HEK293 (cell line): ENCODE results near the gene SUCO.
A peak's percentile ranks its signal among the peaks of the same experiment; 100 is the strongest.

ENCODE experiments used
- CTCF ChIA-PET: fragments of 350-600 bp; formaldehyde crosslinking; extraction: SDS; loops from one replicate; lab custom pipeline; 2021; ENCODE audit warnings: antibody characterized with exemption; lab: Yijun Ruan, JAX
- POLR2A ChIA-PET: fragments of 300-600 bp; formaldehyde crosslinking; extraction: SDS; loops from one replicate; lab custom pipeline; 2020; ENCODE audit warnings: antibody characterized with exemption, inconsistent platforms; lab: Yijun Ruan, JAX
- H3K27ac ChIP-seq: fragments of 200-500 bp; sonication (Bioruptor generic); 2 replicates; pipeline ENCODE4 v1.5.1; 2014; ENCODE audit warnings: low read depth, low read length, control low read depth, inconsistent platforms; ENCODE audit errors: extremely low read depth
- H3K36me3 ChIP-seq, 2 experiments: fragments of 200-500 bp in 1 of 2; sonication (Bioruptor generic) in 1 of 2; 1 replicate in 1 of 2; 2 replicates in 1 of 2; pipeline ENCODE4 v1.5.1; 2014 to 2017; ENCODE audit warnings: inconsistent platforms in 2 of 2, low read length in 2 of 2; ENCODE audit not compliant: control insufficient read depth in 2 of 2, insufficient read depth in 1 of 2
- H3K4me1 ChIP-seq: fragments of 200-500 bp; sonication (Bioruptor generic); 2 replicates; pipeline ENCODE4 v1.5.1; 2014; ENCODE audit warnings: mild to moderate bottlenecking, low read length, inconsistent platforms; ENCODE audit not compliant: control insufficient read depth, insufficient read depth
- H3K4me3 ChIP-seq: 2 replicates; pipeline ENCODE4 v1.5.1; 2011; ENCODE audit warnings: low read depth, mild to moderate bottlenecking, control low read depth, low read length, moderate library complexity
- H3K9me3 ChIP-seq: fragments of 200-500 bp; sonication (Bioruptor generic); 2 replicates; pipeline ENCODE4 v1.5.1; 2014; ENCODE audit warnings: low read depth, low read length, inconsistent platforms; ENCODE audit not compliant: control insufficient read depth, insufficient read depth
- FEZF1 ChIP-seq: fragments of 450-650 bp; formaldehyde crosslinking; IDR thresholded peaks from 2 replicates; pipeline ENCODE4 v1.5.1; 2016; ENCODE audit warnings: missing biosample characterization, missing genetic modification characterization
- GLIS1 ChIP-seq: fragments of 450-650 bp; formaldehyde crosslinking; IDR thresholded peaks from 2 replicates; pipeline ENCODE4 v1.5.1; 2016; ENCODE audit warnings: missing biosample characterization, missing genetic modification characterization
- IKZF3 ChIP-seq: fragments of 450-650 bp; IDR thresholded peaks from 2 replicates; pipeline ENCODE4 v1.5.0; 2018; ENCODE audit warnings: missing biosample characterization, mild to moderate bottlenecking, missing genetic modification characterization, moderate library complexity
- KLF10 ChIP-seq: fragments of 450-650 bp; IDR thresholded peaks from 2 replicates; pipeline ENCODE4 v1.5.1; 2018; ENCODE audit warnings: missing biosample characterization, mild to moderate bottlenecking, missing genetic modification characterization
- OSR2 ChIP-seq: fragments of 450-650 bp; formaldehyde crosslinking; IDR thresholded peaks from 2 replicates; pipeline ENCODE4 v1.5.1; 2016; ENCODE audit warnings: missing biosample characterization, missing genetic modification characterization
- PRDM1 ChIP-seq: fragments of 450-650 bp; formaldehyde crosslinking; IDR thresholded peaks from 2 replicates; pipeline ENCODE4; 2016; ENCODE audit warnings: missing biosample characterization, missing genetic modification characterization
- ZBTB1 ChIP-seq: fragments of 450-650 bp; formaldehyde crosslinking; IDR thresholded peaks from 2 replicates; pipeline ENCODE4 v1.5.1; 2016; ENCODE audit warnings: missing biosample characterization, missing genetic modification characterization
- ZFP69B ChIP-seq: fragments of 450-650 bp; formaldehyde crosslinking; IDR thresholded peaks from 2 replicates; pipeline ENCODE4 v1.5.1; 2016; ENCODE audit warnings: missing biosample characterization, missing genetic modification characterization
- ZNF16 ChIP-seq: fragments of 450-650 bp; formaldehyde crosslinking; IDR thresholded peaks from 2 replicates; pipeline ENCODE4 v1.5.1; 2016; ENCODE audit warnings: low read depth, missing biosample characterization, missing genetic modification characterization
- ZNF174 ChIP-seq: fragments of 450-650 bp; formaldehyde crosslinking; IDR thresholded peaks from 2 replicates; pipeline ENCODE4 v1.5.0; 2017; ENCODE audit warnings: missing biosample characterization, mild to moderate bottlenecking, missing genetic modification characterization
- ZNF175 ChIP-seq: fragments of 450-650 bp; formaldehyde crosslinking; IDR thresholded peaks from 2 replicates; pipeline ENCODE4 v1.5.1; 2016; ENCODE audit warnings: missing biosample characterization, missing genetic modification characterization
- ZNF211 ChIP-seq: fragments of 450-650 bp; formaldehyde crosslinking; IDR thresholded peaks from 2 replicates; pipeline ENCODE4 v1.5.1; 2016; ENCODE audit warnings: low read depth, missing biosample characterization, missing genetic modification characterization
- ZNF274 ChIP-seq, 2 experiments: fragments of 200-500 bp in 1 of 2; fragments of 450-650 bp in 1 of 2; sonication (Bioruptor generic) in 1 of 2; formaldehyde crosslinking in 1 of 2; IDR thresholded peaks; 2 replicates each; pipeline versions ENCODE4 v1.5.1 to v1.6.1; 2014 to 2016; ENCODE audit warnings: borderline replicate concordance in 1 of 2, inconsistent platforms in 1 of 2, low read length in 1 of 2, missing biosample characterization in 1 of 2, missing genetic modification characterization in 1 of 2
- ZNF366 ChIP-seq: fragments of 450-650 bp; formaldehyde crosslinking; conservative IDR thresholded peaks from 2 replicates; pipeline ENCODE4 v1.5.1; 2016; ENCODE audit warnings: missing biosample characterization, missing genetic modification characterization
- ZNF391 ChIP-seq: fragments of 450-650 bp; formaldehyde crosslinking; IDR thresholded peaks from 2 replicates; pipeline ENCODE4 v1.5.1; 2016; ENCODE audit warnings: low read depth, missing biosample characterization, missing genetic modification characterization, borderline replicate concordance
- ZNF394 ChIP-seq: fragments of 450-650 bp; formaldehyde crosslinking; IDR thresholded peaks from 2 replicates; pipeline ENCODE4 v1.5.1; 2016; ENCODE audit warnings: missing biosample characterization, missing genetic modification characterization, mild to moderate bottlenecking, moderate library complexity, borderline replicate concordance
- ZNF544 ChIP-seq: fragments of 450-650 bp; formaldehyde crosslinking; IDR thresholded peaks from 2 replicates; pipeline ENCODE4 v1.5.0; 2017; ENCODE audit warnings: missing biosample characterization, missing genetic modification characterization
- ZNF660 ChIP-seq: fragments of 450-650 bp; IDR thresholded peaks from 2 replicates; pipeline ENCODE4 v1.5.1; 2018; ENCODE audit warnings: missing biosample characterization, mild to moderate bottlenecking, missing genetic modification characterization
- TF ChIP-seq, protein P1 (sequence below): fragments of 450-650 bp; formaldehyde crosslinking; IDR thresholded peaks from 2 replicates; pipeline ENCODE4 v1.5.1; 2017; ENCODE audit warnings: missing biosample characterization, missing genetic modification characterization
- TF ChIP-seq, protein P2 (sequence below): fragments of 450-650 bp; formaldehyde crosslinking; IDR thresholded peaks from 2 replicates; pipeline ENCODE4 v1.5.1; 2017; ENCODE audit warnings: missing biosample characterization, mild to moderate bottlenecking, missing genetic modification characterization, moderate library complexity
- TF ChIP-seq, protein P3 (sequence below): fragments of 450-650 bp; formaldehyde crosslinking; IDR thresholded peaks from 2 replicates; pipeline ENCODE4 v1.5.1; 2016; ENCODE audit warnings: missing biosample characterization, missing genetic modification characterization, low read depth

SUCO gene

DNA sequence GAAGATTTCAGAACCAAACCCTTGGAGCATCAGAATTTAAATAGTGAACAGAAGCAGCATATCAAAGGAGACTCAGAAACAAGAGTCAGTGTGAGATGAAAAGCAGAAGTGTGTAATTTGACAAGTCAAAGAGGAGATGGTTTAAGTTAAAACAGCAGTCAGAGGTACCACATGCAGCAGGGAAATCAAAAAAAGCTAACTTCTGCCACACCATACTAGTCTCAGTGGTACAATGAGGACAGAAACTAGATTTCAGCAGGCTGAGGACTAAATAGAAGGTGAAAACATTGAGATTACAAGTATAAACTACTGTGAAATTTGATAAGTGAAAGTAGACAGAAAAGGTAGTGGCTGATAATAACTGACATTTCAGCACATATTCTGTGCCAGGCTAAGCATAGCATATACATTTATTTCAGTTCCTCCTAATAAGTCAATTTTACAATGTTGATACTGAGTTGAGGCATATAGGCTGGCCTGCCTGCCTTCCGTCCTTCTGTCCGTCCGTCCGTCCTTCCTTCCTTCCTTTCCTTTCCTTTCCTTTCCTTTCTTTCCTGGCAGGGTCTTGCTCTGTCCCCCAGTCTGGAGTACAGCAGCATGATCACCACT is 12.6 kb downstream of the SUCO start:
- no peak overlapping the region for H3K4me3 ChIP-seq
- POLR2A ChIA-PET: interaction anchor here (1.6 kb wide), 1 partner anchor 13 kb away, joined by 7 read pairs; the partner anchor contains the start of gene SUCO
- H3K27ac ChIP-seq: no peak overlapping the region
- peak; percentile 37 for TF ChIP-seq ZNF366 (tag by site-specific recombination)
- no peak for TF ChIP-seq ZNF175 (tag by site-specific recombination)
- peak; percentile 58 for TF ChIP-seq PRDM1 (tag by site-specific recombination)
- CTCF ChIA-PET: interaction anchor here (0.6 to 1.2 kb wide), 3 partner anchors 85 to 174 kb away, joined by 3 to 7 read pairs (median 6); no protein-coding TSS in a partner anchor
- no peaks in the 10 kb centered on the region for H3K9me3 ChIP-seq
- H3K36me3 ChIP-seq: no peaks in the 10 kb centered on the region
- peaks cover 9% of the 10 kb centered on the region for H3K4me1 ChIP-seq

DNA sequence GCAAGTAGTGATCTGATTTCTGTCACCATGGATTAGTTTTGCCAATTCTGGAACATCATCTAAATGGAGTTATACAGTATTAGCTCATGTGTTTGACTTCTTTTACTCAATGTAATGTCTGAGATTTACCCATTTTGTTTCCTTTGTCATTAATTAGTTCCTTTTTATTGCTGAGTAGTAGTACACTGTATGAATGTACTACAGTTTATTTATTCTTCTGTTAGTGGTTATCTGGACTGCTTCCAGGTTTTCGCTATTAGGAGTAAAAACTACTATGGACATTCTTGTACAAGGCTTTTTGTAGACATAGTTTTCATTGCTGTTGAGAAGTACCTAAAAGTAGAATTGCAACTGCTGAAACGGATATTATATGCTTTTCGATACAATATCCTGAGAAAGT is 14.1 kb downstream of the SUCO start:
- CTCF ChIA-PET: interaction anchor here (0.7 kb wide), 1 partner anchor 1459 kb away, joined by 4 read pairs; no protein-coding TSS in a partner anchor

DNA sequence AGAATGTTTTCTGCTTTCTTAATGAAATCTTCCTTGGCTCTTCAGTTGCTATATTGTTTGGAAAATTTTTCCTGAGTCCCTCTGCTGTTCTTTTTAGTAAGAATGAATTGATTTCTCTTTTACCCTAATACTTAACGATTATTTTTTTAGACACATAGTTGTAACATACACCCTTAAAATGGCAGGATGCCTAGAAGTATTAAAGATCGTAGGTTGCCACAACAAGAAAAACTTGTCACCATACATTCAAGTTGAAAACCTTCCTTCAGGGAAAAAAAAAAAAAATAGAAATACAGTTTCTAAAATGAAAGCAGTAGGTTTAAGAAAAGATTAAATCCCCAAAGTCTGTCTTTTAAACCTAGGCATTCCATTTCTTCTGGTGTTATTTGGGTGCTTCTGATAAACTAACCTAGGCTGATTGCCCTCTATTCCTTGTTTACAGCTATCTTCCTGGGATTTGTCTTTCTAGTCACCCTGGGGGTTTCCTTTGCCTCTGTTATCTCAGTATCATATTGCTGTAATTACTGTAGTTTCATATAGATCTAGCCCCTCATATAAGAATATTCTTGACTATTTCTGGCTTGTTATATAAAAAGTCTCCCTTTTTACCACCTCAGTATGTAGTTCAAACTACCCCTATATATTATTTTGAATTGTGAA is 16.8 kb downstream of the SUCO start:
- ChIA-PET POLR2A (no interaction called here), CTCF (no interaction called here)
- no peaks in the 10 kb centered on the region for H3K36me3 ChIP-seq
- TF ChIP-seq, protein P1, sequence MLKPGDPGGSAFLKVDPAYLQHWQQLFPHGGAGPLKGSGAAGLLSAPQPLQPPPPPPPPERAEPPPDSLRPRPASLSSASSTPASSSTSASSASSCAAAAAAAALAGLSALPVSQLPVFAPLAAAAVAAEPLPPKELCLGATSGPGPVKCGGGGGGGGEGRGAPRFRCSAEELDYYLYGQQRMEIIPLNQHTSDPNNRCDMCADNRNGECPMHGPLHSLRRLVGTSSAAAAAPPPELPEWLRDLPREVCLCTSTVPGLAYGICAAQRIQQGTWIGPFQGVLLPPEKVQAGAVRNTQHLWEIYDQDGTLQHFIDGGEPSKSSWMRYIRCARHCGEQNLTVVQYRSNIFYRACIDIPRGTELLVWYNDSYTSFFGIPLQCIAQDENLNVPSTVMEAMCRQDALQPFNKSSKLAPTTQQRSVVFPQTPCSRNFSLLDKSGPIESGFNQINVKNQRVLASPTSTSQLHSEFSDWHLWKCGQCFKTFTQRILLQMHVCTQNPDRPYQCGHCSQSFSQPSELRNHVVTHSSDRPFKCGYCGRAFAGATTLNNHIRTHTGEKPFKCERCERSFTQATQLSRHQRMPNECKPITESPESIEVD: peak; percentile 37; the same call in 1 of the 2 replicates
- TF ChIP-seq GLIS1 (tag by site-specific recombination) (0 out of 2 replicates have a peak, but pooled peaks have one; percentile 23), ZNF660 (tag by site-specific recombination) (0 out of 2 replicates have a peak, but pooled peaks have one; percentile 21), IKZF3 (peak; percentile 82), KLF10 (no peak)
- H3K27ac ChIP-seq: no peak overlapping the region
- H3K9me3 ChIP-seq: no peaks in the 10 kb centered on the region
- H3K4me3 ChIP-seq: no peak overlapping the region
- peaks cover 11% of the 10 kb centered on the region for H3K4me1 ChIP-seq

More for the DNA sequence above, 14.1 kb downstream of the SUCO start:
- Histone ChIP-seq H3K4me1 (peaks cover 11% of the 10 kb centered on the region), H3K9me3 (no peaks in the 10 kb centered on the region), H3K36me3 (no peaks in the 10 kb centered on the region), H3K4me3 (no peak overlapping the region), H3K27ac (no peak overlapping the region)
- POLR2A ChIA-PET: no interaction called here
- TF ChIP-seq ZNF211: no peak
- no peak for TF ChIP-seq ZNF174
- no peak for TF ChIP-seq ZNF391
- TF ChIP-seq ZNF544 (tag by site-specific recombination): no peak
- peak; percentile 27; the same call in 1 of the 2 replicates for TF ChIP-seq FEZF1
- peak; percentile 65 for TF ChIP-seq OSR2 (tag by site-specific recombination)
- no peak for TF ChIP-seq ZNF274 (IDR thresholded peaks at IDR 0.05; ENCODE audit: low read length)
- no peak for TF ChIP-seq ZNF274 (tag by site-specific recombination; IDR thresholded peaks at IDR 0.05; ENCODE audit: borderline replicate concordance)
- no peak for TF ChIP-seq ZBTB1 (tag by site-specific recombination)
- TF ChIP-seq ZNF16 (tag by site-specific recombination): no peak
- TF ChIP-seq ZFP69B (tag by site-specific recombination): no peak
- TF ChIP-seq, protein P1: peak; percentile 88
- TF ChIP-seq ZNF394: no peak
- TF ChIP-seq, protein P2, sequence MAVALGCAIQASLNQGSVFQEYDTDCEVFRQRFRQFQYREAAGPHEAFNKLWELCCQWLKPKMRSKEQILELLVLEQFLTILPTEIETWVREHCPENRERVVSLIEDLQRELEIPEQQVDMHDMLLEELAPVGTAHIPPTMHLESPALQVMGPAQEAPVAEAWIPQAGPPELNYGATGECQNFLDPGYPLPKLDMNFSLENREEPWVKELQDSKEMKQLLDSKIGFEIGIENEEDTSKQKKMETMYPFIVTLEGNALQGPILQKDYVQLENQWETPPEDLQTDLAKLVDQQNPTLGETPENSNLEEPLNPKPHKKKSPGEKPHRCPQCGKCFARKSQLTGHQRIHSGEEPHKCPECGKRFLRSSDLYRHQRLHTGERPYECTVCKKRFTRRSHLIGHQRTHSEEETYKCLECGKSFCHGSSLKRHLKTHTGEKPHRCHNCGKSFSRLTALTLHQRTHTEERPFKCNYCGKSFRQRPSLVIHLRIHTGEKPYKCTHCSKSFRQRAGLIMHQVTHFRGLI (tag by site-specific recombination): no peak
- TF ChIP-seq, protein P3, sequence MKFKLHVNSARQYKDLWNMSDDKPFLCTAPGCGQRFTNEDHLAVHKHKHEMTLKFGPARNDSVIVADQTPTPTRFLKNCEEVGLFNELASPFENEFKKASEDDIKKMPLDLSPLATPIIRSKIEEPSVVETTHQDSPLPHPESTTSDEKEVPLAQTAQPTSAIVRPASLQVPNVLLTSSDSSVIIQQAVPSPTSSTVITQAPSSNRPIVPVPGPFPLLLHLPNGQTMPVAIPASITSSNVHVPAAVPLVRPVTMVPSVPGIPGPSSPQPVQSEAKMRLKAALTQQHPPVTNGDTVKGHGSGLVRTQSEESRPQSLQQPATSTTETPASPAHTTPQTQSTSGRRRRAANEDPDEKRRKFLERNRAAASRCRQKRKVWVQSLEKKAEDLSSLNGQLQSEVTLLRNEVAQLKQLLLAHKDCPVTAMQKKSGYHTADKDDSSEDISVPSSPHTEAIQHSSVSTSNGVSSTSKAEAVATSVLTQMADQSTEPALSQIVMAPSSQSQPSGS (tag by site-specific recombination): no peak
